ENCODE measurements around the gene GPR26.

GPR26 gene

GRCh38 chr10:123666318-123667236, at the start of gene GPR26:
TSS of gene GPR26 (plus strand) at chr10:123666355. CDS start at chr10:123666408, 53 bp downstream.
- no peak for DNase-seq

- no peak for DNase-seq
Measured at GRCh38 chr10:123618224-123618623, 47.9 kb upstream of the GPR26 start.

- no peak for DNase-seq
Measured at GRCh38 chr10:123619067-123619855, 46.9 kb upstream of the GPR26 start.

- DNase-seq, result no peak
Measured at GRCh38 chr10:123620621-123621020, 45.5 kb upstream of the GPR26 start.

- DNase-seq, result no peak
Measured at GRCh38 chr10:123621492-123621891, 44.7 kb upstream of the GPR26 start.

GRCh38 chr10:123621916-123622315, 44.2 kb upstream of the GPR26 start:
- no peak for DNase-seq

GRCh38 chr10:123622381-123622780, 43.8 kb upstream of the GPR26 start:
- DNase-seq, result no peak

- no peak for DNase-seq
Measured at GRCh38 chr10:123624086-123624485, 42.1 kb upstream of the GPR26 start.

- no peak for DNase-seq
Measured at GRCh38 chr10:123633106-123633505, 33.0 kb upstream of the GPR26 start.

- DNase-seq, result no peak
Measured at GRCh38 chr10:123633636-123634035, 32.5 kb upstream of the GPR26 start.

GRCh38 chr10:123634221-123634620, 31.9 kb upstream of the GPR26 start:
- no peak for DNase-seq

- DNase-seq, result no peak
Measured at GRCh38 chr10:123635131-123635530, 31.0 kb upstream of the GPR26 start.

GRCh38 chr10:123635745-123636144, 30.4 kb upstream of the GPR26 start:
- DNase-seq, result no peak

GRCh38 chr10:123636598-123637325, 29.4 kb upstream of the GPR26 start:
- DNase-seq, result no peak

GRCh38 chr10:123637326-123637880, 28.8 kb upstream of the GPR26 start:
- DNase-seq, result no peak

- DNase-seq, result no peak
Measured at GRCh38 chr10:123639131-123639530, 27.0 kb upstream of the GPR26 start.

GRCh38 chr10:123640016-123640535, 26.1 kb upstream of the GPR26 start:
- no peak for DNase-seq

- DNase-seq, result no peak
Measured at GRCh38 chr10:123642293-123642692, 23.9 kb upstream of the GPR26 start.

GRCh38 chr10:123642697-123643096, 23.5 kb upstream of the GPR26 start:
- DNase-seq, result no peak

GRCh38 chr10:123643315-123643714, 22.8 kb upstream of the GPR26 start:
- no peak for DNase-seq

- no peak for DNase-seq
Measured at GRCh38 chr10:123645016-123645415, 21.1 kb upstream of the GPR26 start.

GRCh38 chr10:123645615-123646014, 20.5 kb upstream of the GPR26 start:
- no peak for DNase-seq

- DNase-seq, result no peak
Measured at GRCh38 chr10:123648595-123648994, 17.6 kb upstream of the GPR26 start.
